Transverse colon (tissue), 4 donors: ENCODE data around the gene SNX15.

ENCODE experiments used
- POLR2A ChIP-seq: fragments of 450-650 bp; IDR thresholded peaks from one replicate; pipeline ENCODE4 v1.6.1; 2016; ENCODE audit warnings: antibody characterized with exemption, mild to moderate bottlenecking, moderate library complexity
- POLR2AphosphoS5 ChIP-seq, 3 donors: sonication (generic); formaldehyde crosslinking; IDR thresholded peaks; one replicate each; pipeline ENCODE4 v1.6.1; 2016; ENCODE audit warnings: antibody characterized with exemption in 3 of 3
- TF ChIP-seq, protein P1 (sequence below), 5 experiments: fragments of 200-600 bp in 3 of 5; fragments of 450-650 bp in 2 of 5; sonication (generic) in 3 of 5; IDR thresholded peaks; 1 replicate in 2 of 5; 2 replicates in 3 of 5; pipeline ENCODE4 v1.5.1; 2016 to 2017; ENCODE audit warnings: antibody characterized with exemption in 5 of 5, inconsistent platforms in 3 of 5, mild to moderate bottlenecking in 2 of 5, moderate library complexity in 1 of 5

DNA sequence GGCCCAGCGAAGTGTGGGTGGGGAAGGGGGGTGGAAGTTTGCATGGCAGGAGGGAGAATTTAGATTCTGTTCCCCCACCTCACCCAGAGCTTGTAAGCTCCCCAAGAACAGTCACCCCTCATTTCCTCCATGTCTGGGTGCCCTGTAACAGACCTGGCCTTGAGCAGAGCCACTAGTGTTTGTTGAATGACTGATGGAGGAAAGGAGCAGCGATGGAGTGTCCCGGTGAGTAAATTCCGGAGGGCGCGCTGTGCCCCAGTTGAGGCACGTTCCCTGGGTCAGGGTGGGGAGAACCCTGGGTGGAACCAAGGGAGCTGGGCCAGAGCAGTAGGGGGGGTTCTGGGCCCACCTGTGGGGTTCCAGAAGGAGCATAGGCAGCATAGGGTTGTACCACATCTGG, 30.3 kb downstream of the SNX15 start:
- TF ChIP-seq, protein P1, sequence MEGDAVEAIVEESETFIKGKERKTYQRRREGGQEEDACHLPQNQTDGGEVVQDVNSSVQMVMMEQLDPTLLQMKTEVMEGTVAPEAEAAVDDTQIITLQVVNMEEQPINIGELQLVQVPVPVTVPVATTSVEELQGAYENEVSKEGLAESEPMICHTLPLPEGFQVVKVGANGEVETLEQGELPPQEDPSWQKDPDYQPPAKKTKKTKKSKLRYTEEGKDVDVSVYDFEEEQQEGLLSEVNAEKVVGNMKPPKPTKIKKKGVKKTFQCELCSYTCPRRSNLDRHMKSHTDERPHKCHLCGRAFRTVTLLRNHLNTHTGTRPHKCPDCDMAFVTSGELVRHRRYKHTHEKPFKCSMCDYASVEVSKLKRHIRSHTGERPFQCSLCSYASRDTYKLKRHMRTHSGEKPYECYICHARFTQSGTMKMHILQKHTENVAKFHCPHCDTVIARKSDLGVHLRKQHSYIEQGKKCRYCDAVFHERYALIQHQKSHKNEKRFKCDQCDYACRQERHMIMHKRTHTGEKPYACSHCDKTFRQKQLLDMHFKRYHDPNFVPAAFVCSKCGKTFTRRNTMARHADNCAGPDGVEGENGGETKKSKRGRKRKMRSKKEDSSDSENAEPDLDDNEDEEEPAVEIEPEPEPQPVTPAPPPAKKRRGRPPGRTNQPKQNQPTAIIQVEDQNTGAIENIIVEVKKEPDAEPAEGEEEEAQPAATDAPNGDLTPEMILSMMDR (IDR thresholded peaks at IDR 0.05) = no peak
- TF ChIP-seq POLR2AphosphoS5 (IDR thresholded peaks at IDR 0.05) (no peak), POLR2A (no peak)
